GM13976 (cell line): Measurements from ENCODE around the gene BACE2.

Experiments used
- DNase-seq: peaks from one replicate; pipeline ENCODE4 v3.0.0; 2012; ENCODE audit warnings: low spot score
- in situ Hi-C: fragments of 300-500 bp; cut with MboI; formaldehyde crosslinking; loops from one replicate; pipeline ENCODE4 v1.12.0; 2022; ENCODE audit warnings: low sequenced_read_pairs, mixed read lengths, inconsistent platforms; ENCODE audit not compliant: unreplicated experiment
- TF ChIP-seq, protein P1 (sequence below): IDR thresholded peaks from 2 replicates; pipeline ENCODE4 v1.5.1; 2012; ENCODE audit warnings: borderline replicate concordance, mild to moderate bottlenecking; ENCODE audit not compliant: insufficient read depth; ENCODE audit errors: extremely low read depth, missing control alignments, control extremely low read depth

Gene BACE2

DNA sequence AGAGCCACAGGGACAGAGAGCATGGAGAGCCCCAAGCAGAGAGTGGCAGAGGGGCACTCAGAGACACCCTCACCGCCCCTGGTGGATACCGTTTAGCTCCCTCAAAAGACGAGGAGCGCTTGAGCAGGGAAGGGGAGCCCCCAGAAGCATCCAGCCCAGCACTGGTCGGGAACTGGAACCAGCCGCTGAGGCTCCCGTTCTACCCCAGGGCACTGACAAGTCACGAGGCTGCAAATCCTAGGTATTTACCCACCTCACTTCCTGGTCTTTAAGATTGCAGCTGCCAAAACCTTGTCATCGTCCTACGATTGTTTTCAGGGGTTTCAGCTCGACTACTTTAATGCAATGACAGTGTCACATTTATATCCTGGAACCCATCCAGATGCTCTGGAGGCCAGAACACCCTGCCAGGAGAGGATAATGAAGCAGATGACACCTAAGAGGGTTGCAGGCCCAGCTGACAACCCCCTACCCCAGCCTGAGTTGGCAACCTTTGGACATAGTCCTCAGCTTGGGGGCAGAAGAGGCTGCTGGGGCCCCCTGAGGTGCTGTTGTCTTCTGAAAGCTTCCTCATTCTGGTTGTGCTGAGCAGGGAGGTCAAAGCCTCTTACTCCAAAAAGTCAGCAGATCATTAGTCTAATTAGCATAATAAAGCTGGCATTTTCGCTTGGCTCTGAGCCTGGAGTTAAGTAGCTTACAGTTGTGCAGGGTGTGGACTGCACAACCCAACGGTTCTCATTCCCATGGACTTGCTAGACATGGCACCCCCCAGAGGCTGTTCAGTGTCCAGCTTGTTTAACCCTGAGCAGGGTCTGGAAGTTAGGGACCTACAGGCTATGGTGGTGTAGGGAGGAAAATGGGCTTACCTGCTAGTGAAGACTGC lies 20.6 kb upstream of the BACE2 start:
- DNase-seq: no peak
- in situ Hi-C loops: no loop called here
- TF ChIP-seq, protein P1, sequence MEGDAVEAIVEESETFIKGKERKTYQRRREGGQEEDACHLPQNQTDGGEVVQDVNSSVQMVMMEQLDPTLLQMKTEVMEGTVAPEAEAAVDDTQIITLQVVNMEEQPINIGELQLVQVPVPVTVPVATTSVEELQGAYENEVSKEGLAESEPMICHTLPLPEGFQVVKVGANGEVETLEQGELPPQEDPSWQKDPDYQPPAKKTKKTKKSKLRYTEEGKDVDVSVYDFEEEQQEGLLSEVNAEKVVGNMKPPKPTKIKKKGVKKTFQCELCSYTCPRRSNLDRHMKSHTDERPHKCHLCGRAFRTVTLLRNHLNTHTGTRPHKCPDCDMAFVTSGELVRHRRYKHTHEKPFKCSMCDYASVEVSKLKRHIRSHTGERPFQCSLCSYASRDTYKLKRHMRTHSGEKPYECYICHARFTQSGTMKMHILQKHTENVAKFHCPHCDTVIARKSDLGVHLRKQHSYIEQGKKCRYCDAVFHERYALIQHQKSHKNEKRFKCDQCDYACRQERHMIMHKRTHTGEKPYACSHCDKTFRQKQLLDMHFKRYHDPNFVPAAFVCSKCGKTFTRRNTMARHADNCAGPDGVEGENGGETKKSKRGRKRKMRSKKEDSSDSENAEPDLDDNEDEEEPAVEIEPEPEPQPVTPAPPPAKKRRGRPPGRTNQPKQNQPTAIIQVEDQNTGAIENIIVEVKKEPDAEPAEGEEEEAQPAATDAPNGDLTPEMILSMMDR: no peak

DNA sequence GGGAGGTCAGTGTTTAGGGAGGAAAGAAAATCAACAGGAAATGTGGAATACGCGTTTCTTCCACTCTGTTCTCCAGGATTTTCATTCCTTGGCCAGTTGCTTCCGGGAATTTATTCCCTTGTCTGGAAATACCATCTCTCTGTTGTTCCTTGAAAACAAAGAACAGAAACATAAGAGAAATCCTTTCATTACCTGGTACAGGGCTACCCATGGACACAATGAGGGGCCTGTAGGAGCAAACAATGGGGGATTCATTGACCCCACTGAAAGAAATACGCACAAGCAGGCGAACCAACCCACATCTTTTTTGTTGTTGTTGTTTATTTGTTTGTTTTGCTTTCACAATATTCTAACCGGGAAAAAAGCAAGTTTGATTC lies 20.0 kb upstream of the BACE2 start:
- TF ChIP-seq, protein P1: no peak
- no peak for DNase-seq
- in situ Hi-C loops: no loop called here

DNA sequence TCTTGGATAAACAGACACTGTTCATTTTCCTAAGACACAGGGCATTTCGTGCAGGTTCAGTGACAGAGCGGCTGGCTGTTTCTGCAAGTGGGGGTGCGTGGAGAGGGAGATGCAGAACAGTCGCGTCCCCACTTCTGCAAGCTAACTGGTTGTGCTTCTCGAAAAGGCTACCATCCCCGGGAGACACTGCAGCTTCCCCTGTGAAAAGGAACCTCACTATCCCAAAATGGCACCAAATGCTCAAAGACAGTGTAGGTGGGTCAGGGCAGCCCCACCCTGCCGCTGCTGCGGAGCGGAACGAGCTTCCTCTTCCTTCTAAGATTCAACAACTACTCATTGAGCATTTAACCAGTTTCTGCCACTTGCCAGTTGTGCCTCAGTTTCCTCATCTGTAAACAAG lies 19.2 kb upstream of the BACE2 start:
- TF ChIP-seq, protein P1: no peak
- no peak for DNase-seq

DNA sequence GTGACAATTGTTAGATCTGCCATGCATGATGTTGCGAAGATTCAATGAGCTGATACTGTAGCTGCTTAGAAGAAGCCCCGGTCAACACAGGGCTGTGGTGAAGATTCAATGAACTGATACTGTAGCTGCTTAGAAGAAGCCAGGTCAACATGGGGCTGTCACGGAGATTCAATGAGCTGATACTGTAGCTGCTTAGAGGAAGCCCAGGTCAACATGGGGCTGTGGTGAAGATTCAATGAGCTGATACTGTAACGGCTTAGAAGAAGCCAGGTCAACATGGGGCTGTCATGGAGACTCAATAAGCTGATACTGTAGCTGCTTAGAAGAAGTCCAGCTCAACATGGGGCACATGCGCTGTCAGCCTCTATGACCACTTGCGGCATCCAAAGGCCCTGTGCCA lies 18.8 kb upstream of the BACE2 start:
- in situ Hi-C loops: no loop called here
- no peak for DNase-seq

More for the DNA sequence above, 19.2 kb upstream of the BACE2 start:
- in situ Hi-C loops: no loop called here

DNA sequence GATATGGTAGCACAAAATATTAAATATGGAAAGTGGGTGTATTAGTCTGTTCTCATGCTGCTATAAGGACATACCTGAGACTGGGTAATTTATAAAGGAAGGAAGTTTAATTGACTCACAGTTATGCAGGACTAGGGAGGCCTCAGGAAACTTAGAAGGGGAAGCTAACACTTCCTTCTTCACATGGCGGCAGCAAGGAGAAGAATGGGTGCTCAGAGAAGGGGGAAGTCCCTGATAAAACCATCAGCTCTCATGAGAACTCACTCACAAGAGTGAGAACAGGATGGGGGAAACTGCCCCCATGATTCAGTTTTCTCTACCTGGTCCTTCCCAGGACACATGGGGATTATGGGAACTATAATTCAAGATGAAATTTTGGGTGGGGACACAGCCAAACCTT lies 15.8 kb upstream of the BACE2 start:
- TF ChIP-seq, protein P1: no peak
- in situ Hi-C loops: no loop called here
- DNase-seq: no peak

More for the DNA sequence above, 18.8 kb upstream of the BACE2 start:
- TF ChIP-seq, protein P1: no peak

DNA sequence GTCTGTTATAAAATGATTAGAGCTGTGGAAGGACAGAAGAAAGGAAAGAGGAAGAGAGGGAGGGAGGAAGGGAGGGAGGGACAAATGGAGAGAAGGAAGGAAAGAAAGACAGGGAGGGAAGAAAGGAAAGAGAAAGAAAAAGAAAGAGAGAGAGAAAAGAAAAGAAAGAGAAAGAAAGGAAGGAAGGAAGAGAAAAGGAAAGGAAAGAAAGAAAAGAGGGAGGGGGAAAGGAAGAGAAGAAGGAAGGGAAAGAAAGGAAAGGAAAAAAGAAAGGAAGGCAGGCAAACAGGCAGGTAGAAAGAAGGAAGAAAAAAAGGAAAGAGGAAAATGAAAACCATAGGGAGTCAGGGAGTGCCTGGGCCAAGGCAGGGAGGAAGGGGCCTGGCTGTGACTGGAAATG lies 14.5 kb upstream of the BACE2 start:
- TF ChIP-seq, protein P1: no peak
- in situ Hi-C loops: no loop called here
- no peak for DNase-seq
